Activated naive CD8-positive, alpha-beta T cell (primary cell): Measurements from ENCODE around the gene TMED6.
"Not testable (repeated sequence)": the region's sequence is repeated elsewhere in the genome, so short reads cannot be mapped to it uniquely, and the experiment has no call there.

Source experiments
- H3K27ac Mint-ChIP-seq: one replicate; pipeline ENCODE4 v1.8.0; 2021; ENCODE audit warnings: mixed read lengths
- H3K27me3 Mint-ChIP-seq: one replicate; pipeline ENCODE4 v1.8.0; 2021; ENCODE audit warnings: mixed read lengths
- H3K36me3 Mint-ChIP-seq: one replicate; pipeline ENCODE4 v1.8.0; 2021; ENCODE audit warnings: mixed read lengths
- H3K4me1 Mint-ChIP-seq: one replicate; pipeline ENCODE4 v1.8.0; 2021; ENCODE audit warnings: low read depth, mixed read lengths
- H3K4me3 Mint-ChIP-seq: one replicate; pipeline ENCODE4 v1.8.0; 2021; ENCODE audit warnings: mild to moderate bottlenecking, mixed read lengths
- H3K9me3 Mint-ChIP-seq: one replicate; pipeline ENCODE4 v1.8.0; 2021; ENCODE audit warnings: low read depth, mixed read lengths

Gene TMED6

DNA sequence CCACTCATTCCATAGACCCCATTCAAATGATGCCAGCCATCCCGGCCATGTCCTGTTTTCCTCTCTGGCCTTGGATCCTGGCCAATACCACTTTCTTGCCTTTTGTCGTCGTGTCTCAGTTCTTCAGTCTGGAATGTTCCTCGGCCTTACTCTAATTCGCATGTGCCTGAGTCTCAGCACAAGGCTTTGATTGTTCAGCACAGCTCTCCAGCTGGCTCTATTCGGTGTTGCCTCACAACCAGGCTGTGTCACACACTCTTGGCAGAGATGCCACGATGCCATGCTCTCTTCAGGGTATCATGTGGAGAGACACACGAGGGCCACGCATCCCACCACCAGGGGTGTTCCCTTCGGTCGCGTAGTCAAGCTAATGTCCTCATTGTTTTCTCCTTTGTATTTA lies 42.3 kb downstream of the TMED6 start:
- peaks cover 23% of the 10 kb centered on the region for H3K4me1 Mint-ChIP-seq
- no peak overlapping the region for H3K27ac Mint-ChIP-seq
- peak overlapping the region; percentile 1 for H3K4me3 Mint-ChIP-seq
- peaks cover 3% of the 10 kb centered on the region for H3K36me3 Mint-ChIP-seq
- no peaks in the 10 kb centered on the region for H3K27me3 Mint-ChIP-seq
- H3K9me3 Mint-ChIP-seq, result no peaks in the 10 kb centered on the region

- Mint-ChIP-seq H3K27me3 (no peaks in the 10 kb centered on the region), H3K27ac (no peak overlapping the region), H3K36me3 (peaks cover 3% of the 10 kb centered on the region), H3K4me3 (no peak overlapping the region), H3K4me1 (peaks cover 11% of the 10 kb centered on the region), H3K9me3 (no peaks in the 10 kb centered on the region)
Measured at GRCh38 chr16:69307856-69308255, 43.7 kb downstream of the TMED6 start.

- Mint-ChIP-seq H3K4me1 (peaks cover 8% of the 10 kb centered on the region), H3K4me3 (no peak overlapping the region), H3K27ac (no peak overlapping the region)
Measured at GRCh38 chr16:69307091-69307490, 44.5 kb downstream of the TMED6 start.

DNA sequence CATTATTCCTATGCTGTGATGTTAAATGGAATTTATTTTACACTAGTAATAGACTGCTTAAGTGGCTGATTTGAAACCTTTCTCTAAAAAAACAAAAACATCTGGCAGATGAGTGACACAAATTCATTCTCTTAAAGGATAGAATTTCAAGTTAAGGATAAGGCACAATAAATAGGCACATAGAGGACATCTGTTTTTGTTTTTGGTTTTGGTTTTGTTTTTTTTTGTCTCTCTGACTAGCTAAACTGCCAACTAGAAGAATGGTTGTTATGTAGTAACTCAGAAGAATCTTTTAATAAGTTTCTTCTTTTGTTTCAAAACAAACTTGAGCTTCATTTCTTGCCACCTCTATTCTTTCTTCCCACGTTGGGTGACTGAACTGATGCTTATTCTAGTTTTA lies 45.6 kb downstream of the TMED6 start:
- Mint-ChIP-seq H3K36me3 (peaks cover 2% of the 10 kb centered on the region), H3K9me3 (no peaks in the 10 kb centered on the region), H3K4me1 (peaks cover 5% of the 10 kb centered on the region), H3K27ac (no peak overlapping the region), H3K27me3 (no peaks in the 10 kb centered on the region), H3K4me3 (no peak overlapping the region)

More at GRCh38 chr16:69307091-69307490, 44.5 kb downstream of the TMED6 start:
- H3K27me3 Mint-ChIP-seq, result no peaks in the 10 kb centered on the region
- H3K9me3 Mint-ChIP-seq, result no peaks in the 10 kb centered on the region
- H3K36me3 Mint-ChIP-seq, result peaks cover 1% of the 10 kb centered on the region

DNA sequence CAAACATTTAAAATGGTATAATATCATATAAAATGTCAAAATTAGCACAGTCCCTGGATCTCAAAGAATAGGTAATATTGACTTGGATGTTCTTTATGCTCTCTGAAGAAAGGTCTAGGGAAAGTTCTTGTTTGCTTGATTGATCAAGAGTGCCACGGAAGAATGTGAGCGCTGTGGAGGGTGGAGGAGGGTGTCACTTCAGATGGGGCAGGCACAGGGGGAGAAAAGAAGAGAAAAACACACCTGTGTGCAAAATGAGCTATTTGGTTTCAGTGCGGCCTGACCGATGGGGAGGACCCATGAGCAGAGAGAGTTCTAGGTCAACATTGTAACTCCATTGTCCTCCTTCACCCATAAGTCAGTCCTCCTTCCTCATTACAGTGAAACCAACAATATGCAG lies 49.3 kb downstream of the TMED6 start:
- H3K27ac Mint-ChIP-seq, result no peak overlapping the region
- peaks cover 2% of the 10 kb centered on the region for H3K36me3 Mint-ChIP-seq
- H3K4me3 Mint-ChIP-seq, result no peak overlapping the region

DNA sequence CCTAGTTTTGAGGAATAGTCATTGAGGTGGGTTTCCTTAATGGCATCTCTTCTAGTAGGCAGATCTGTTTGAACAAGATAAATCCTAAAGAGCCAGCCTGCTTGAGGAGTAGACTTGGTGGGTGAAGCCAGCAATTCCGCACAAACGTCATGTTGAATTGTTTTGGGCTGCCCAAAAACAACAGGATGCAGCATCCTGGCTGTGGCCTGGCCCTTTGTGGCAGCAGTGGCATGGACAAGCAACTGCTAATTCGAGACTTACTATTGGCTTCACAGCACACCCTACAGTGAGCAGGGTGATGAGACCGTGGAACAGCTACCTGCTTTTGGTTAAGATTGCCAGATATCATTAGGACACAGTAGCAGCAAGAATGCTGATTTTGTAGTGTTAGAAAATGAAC lies 49.7 kb downstream of the TMED6 start:
- Mint-ChIP-seq H3K4me3 (no peak overlapping the region), H3K36me3 (peaks cover 2% of the 10 kb centered on the region), H3K9me3 (no peaks in the 10 kb centered on the region), H3K4me1 (no peaks in the 10 kb centered on the region), H3K27ac (no peak overlapping the region), H3K27me3 (no peaks in the 10 kb centered on the region)

More for the DNA sequence above, 49.3 kb downstream of the TMED6 start:
- no peaks in the 10 kb centered on the region for H3K4me1 Mint-ChIP-seq
- no peaks in the 10 kb centered on the region for H3K27me3 Mint-ChIP-seq
- H3K9me3 Mint-ChIP-seq, result no peaks in the 10 kb centered on the region

DNA sequence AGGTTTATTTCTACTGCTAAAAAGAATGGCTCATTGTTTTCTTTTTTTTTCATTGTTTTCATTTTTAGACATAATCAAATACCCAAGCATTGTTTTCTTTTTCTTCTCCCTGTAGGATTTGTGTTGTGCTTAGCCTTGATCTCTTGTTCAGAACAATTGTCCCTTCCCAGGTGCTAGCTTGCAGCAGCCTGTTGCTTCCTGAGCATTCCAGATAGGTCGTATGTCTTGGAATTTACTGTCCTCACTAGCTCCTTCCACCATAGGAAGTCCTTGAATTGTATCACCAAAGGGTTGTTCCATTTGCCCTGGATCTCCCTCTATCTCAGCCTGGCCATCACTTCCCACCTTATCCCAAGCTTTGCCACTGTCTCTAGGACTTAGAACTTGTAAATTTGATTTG lies 50.4 kb downstream of the TMED6 start:
- Mint-ChIP-seq H3K36me3 (peaks cover 2% of the 10 kb centered on the region), H3K27me3 (no peaks in the 10 kb centered on the region), H3K27ac (no peak overlapping the region), H3K9me3 (no peaks in the 10 kb centered on the region), H3K4me1 (no peaks in the 10 kb centered on the region), H3K4me3 (no peak overlapping the region)

GRCh38 chr16:69298261-69298660 lies 53.3 kb downstream of the TMED6 start:
- no peaks in the 10 kb centered on the region for H3K27me3 Mint-ChIP-seq
- H3K4me3 Mint-ChIP-seq, result no peak overlapping the region
- H3K36me3 Mint-ChIP-seq, result peaks cover 2% of the 10 kb centered on the region
- no peak overlapping the region for H3K27ac Mint-ChIP-seq
- H3K9me3 Mint-ChIP-seq, result no peaks in the 10 kb centered on the region
- H3K4me1 Mint-ChIP-seq, result no peaks in the 10 kb centered on the region

DNA sequence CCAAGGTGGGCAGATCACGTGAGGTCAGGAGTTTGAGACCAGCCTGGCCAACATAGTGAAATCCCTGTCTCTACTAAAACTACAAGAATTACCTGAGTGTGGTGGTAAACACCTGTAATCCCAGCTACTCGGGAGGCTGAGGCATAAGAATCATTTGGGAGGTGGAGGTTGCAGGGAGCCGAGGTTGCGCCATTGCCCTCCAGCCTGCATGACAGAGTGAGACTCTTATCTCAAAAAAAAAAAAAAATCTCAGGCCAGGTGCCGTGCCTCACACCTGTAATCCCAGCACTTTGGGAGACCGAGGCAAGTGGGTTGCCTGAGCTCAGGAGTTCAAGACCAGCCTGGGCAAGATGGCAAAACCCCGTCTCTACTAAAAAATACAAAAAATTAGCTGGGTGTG lies 54.8 kb downstream of the TMED6 start:
- not testable (repeated sequence) for H3K27me3 Mint-ChIP-seq, H3K9me3 Mint-ChIP-seq, H3K4me1 Mint-ChIP-seq, H3K27ac Mint-ChIP-seq, H3K36me3 Mint-ChIP-seq, H3K4me3 Mint-ChIP-seq

- no peaks in the 10 kb centered on the region for H3K9me3 Mint-ChIP-seq
- H3K4me1 Mint-ChIP-seq, result no peaks in the 10 kb centered on the region
- H3K27ac Mint-ChIP-seq, result no peak overlapping the region
- H3K36me3 Mint-ChIP-seq, result no peaks in the 10 kb centered on the region
- H3K27me3 Mint-ChIP-seq, result no peaks in the 10 kb centered on the region
- no peak overlapping the region for H3K4me3 Mint-ChIP-seq
Measured at GRCh38 chr16:69294051-69294450, 57.5 kb downstream of the TMED6 start.

DNA sequence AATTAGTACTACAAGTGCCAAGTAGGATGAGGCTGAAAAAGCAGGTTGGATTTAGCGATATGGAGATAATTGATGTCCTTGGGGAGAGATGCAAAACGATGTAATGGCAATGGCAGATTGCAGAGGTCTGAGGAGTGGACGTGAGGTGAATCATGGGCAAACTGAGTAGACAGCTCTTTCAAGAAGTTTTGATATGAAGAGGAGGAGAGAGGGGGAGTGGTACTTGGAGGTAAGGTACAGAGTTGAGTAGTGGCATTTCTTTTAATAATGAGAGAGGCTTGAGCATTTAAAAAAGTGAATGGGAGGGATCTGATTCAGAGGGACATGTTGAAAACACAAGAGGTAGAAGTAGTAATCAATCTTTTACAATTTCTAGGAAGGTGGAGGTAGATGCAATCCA lies 58.2 kb downstream of the TMED6 start:
- Mint-ChIP-seq H3K9me3 (no peaks in the 10 kb centered on the region), H3K4me3 (no peak overlapping the region), H3K36me3 (no peaks in the 10 kb centered on the region), H3K4me1 (no peaks in the 10 kb centered on the region), H3K27ac (no peak overlapping the region), H3K27me3 (no peaks in the 10 kb centered on the region)
